ENCODE results near the gene TMEM255B. TPM values are rescaled to one million over a fixed set of nuclear protein-coding genes. Genes with fewer than 3 reads are reported as not detected.

Gene TMEM255B
- total and polyA plus RNA-seq, 2 of the 4 experiments (the other 2 are of a cell fraction), result 0.36 to 0.94 TPM

- BruUV-seq (replicated peaks), result no TSS peak
- DNase-seq (no peak), ATAC-seq (ENCODE audit: low read depth) (no peak)
- no peak overlapping the region for H2BK5ac ChIP-seq (ENCODE audit: low read depth, low read length, poor library complexity, severe bottlenecking)
- H3K4me3 ChIP-seq (ENCODE audit: insufficient read depth, low read depth, low read length), result no peak overlapping the region
- intact Hi-C loops (cut with micrococcal nuclease), result no loop called here
- no peak overlapping the region for H3K23ac ChIP-seq (ENCODE audit: low read depth, low read length)
- dilution Hi-C loops (cut with HindIII; ENCODE audit: low sequenced_read_pairs, unreplicated experiment), result no loop called here
- no peak overlapping the region for H4K5ac ChIP-seq (ENCODE audit: low read depth, low read length)
- no peak overlapping the region for H2AK9ac ChIP-seq (replicated peaks; ENCODE audit: low read depth, low read length, poor library complexity)
- H4K91ac ChIP-seq (ENCODE audit: insufficient read depth, low read depth, low read length), result no peak overlapping the region
- no peak overlapping the region for H2BK15ac ChIP-seq (ENCODE audit: low read depth, low read length)
- H3K36me3 ChIP-seq (ENCODE audit: control insufficient read depth, insufficient read depth, low read length), result no peaks in the 10 kb centered on the region
- H3K9me3 ChIP-seq (ENCODE audit: control insufficient read depth, insufficient read depth, low read length), result no peaks in the 10 kb centered on the region
- in situ Hi-C loops (cut with MboI; ENCODE audit: low sequenced_read_pairs), result no loop called here
- POLR2A ChIA-PET (ENCODE audit: unreplicated experiment), result no interaction called here
- no peak overlapping the region for H2AK5ac ChIP-seq (ENCODE audit: low read depth, low read length)
- no peak overlapping the region for H2BK120ac ChIP-seq (ENCODE audit: low read depth, low read length)
- H3K27ac ChIP-seq (ENCODE audit: insufficient read depth, low read length), result no peak overlapping the region
- H3K56ac ChIP-seq (ENCODE audit: extremely low read depth, insufficient read depth, low read length), result no peak overlapping the region
- no peak overlapping the region for H2BK20ac ChIP-seq (ENCODE audit: low read depth, low read length)
- peaks cover 6% of the 10 kb centered on the region; the same call in 1 of the 2 replicates for H3K9me1 ChIP-seq (ENCODE audit: insufficient read depth, low read length)
- no peak overlapping the region for H3K4me2 ChIP-seq (ENCODE audit: low read depth, low read length)
- H3K79me1 ChIP-seq (ENCODE audit: low read depth in 1 of 2, low read length in 2 of 2), result no peaks in the 10 kb centered on the region
- H4K8ac ChIP-seq (ENCODE audit: low read depth in 2 of 2, low read length in 2 of 2), result no peak overlapping the region
- H2AFZ ChIP-seq (replicated peaks; ENCODE audit: low read length, poor library complexity), result no peak overlapping the region
- 0 out of 2 replicates have a peak, but pooled peaks cover 4% of the 10 kb centered on the region for H4K20me1 ChIP-seq (ENCODE audit: insufficient read depth, low read length)
- no peak overlapping the region for H3K18ac ChIP-seq (ENCODE audit: low read depth, low read length)
- peaks cover 37% of the 10 kb centered on the region for H3K27me3 ChIP-seq (ENCODE audit: control insufficient read depth, insufficient read depth, low read length)
- no peak overlapping the region for H3K9ac ChIP-seq (ENCODE audit: low read depth, low read length)
- WGBS, 2 experiments (ENCODE audit: extremely low coverage in 2 of 2, insufficient read length in 1 of 2), result 81% methylated on average over 4 of the region's 10 CpGs; no CpG with 5 or more reads in 1 of the 2 experiments
- CTCF ChIA-PET, result no interaction called here
- TF ChIP-seq BHLHE40 (IDR thresholded peaks at IDR 0.05; ENCODE audit: low read depth, low read length), result no peak
- TF ChIP-seq CTCF (conservative IDR thresholded peaks at IDR 0.05; ENCODE audit: low read depth, low read length), result no peak
- TF ChIP-seq CEBPB (IDR thresholded peaks at IDR 0.05; ENCODE audit: low read depth, low read length), result no peak
- no peak for TF ChIP-seq RCOR1 (IDR thresholded peaks at IDR 0.05; ENCODE audit: insufficient replicate concordance, low read length)
- no peak for TF ChIP-seq CHD1 (IDR thresholded peaks at IDR 0.05; ENCODE audit: low read depth, low read length)
- no peak for TF ChIP-seq SMC3 (IDR thresholded peaks at IDR 0.05; ENCODE audit: low read depth, low read length)
- TF ChIP-seq POLR2A (IDR thresholded peaks at IDR 0.05; ENCODE audit: low read depth, low read length), result no peak
- TF ChIP-seq RFX5 (IDR thresholded peaks at IDR 0.05; ENCODE audit: low read depth, low read length), result no peak
- TF ChIP-seq RAD21 (IDR thresholded peaks at IDR 0.05; ENCODE audit: low read length), result no peak
- TF ChIP-seq MXI1 (IDR thresholded peaks at IDR 0.05; ENCODE audit: borderline replicate concordance, low read depth, low read length), result no peak
- no peak for TF ChIP-seq FOS (IDR thresholded peaks at IDR 0.05; ENCODE audit: low read depth, low read length)
- no peak overlapping the region for H3K4ac ChIP-seq (ENCODE audit: low read depth, low read length)
- H3K4me1 ChIP-seq (ENCODE audit: control insufficient read depth, insufficient read depth, low read length), result no peaks in the 10 kb centered on the region
- no peak overlapping the region for H3K14ac ChIP-seq (replicated peaks; ENCODE audit: low read depth, low read length)
Measured at GRCh38 chr13:113736258-113736731, 22.7 kb upstream of the TMEM255B start.

Data from IMR-90 (cell line).